ENCODE measurements around the gene CBLIF.
"Not testable (repeated sequence)": the region's sequence is repeated elsewhere in the genome, so short reads cannot be mapped to it uniquely, and the experiment has no call there.

CBLIF gene

GRCh38 chr11:59845399-59845798 is at the start of gene CBLIF:
TSS of gene CBLIF (minus strand) at chr11:59845499. CDS start at chr11:59845453, 46 bp downstream.
- no peak for DNase-seq (ENCODE audit: low spot score)

GRCh38 chr11:59894616-59895015 is 49.3 kb upstream of the CBLIF start:
- no peak for DNase-seq (ENCODE audit: low spot score)

- DNase-seq (ENCODE audit: low spot score), result no peak
Measured at GRCh38 chr11:59891781-59892181, 46.5 kb upstream of the CBLIF start.

GRCh38 chr11:59887156-59887555 is 41.9 kb upstream of the CBLIF start:
- not testable (repeated sequence) for DNase-seq (ENCODE audit: low spot score)

- no peak for DNase-seq (ENCODE audit: low spot score)
Measured at GRCh38 chr11:59883597-59883996, 38.3 kb upstream of the CBLIF start.

GRCh38 chr11:59879567-59879966 is 34.3 kb upstream of the CBLIF start:
- DNase-seq (ENCODE audit: low spot score), result no peak

- DNase-seq (ENCODE audit: low spot score), result no peak
Measured at GRCh38 chr11:59878575-59878974, 33.3 kb upstream of the CBLIF start, which contains the start of gene OOSP3. TSS of gene OOSP3 (plus strand) at chr11:59878782. CDS start at chr11:59878809, 27 bp downstream.

GRCh38 chr11:59877784-59878183 is 32.5 kb upstream of the CBLIF start:
- DNase-seq (ENCODE audit: low spot score), result no peak

GRCh38 chr11:59877325-59877724 is 32.0 kb upstream of the CBLIF start:
- DNase-seq (ENCODE audit: low spot score), result no peak

GRCh38 chr11:59875856-59876519 is 30.7 kb upstream of the CBLIF start:
- no peak for DNase-seq (ENCODE audit: low spot score)

GRCh38 chr11:59872076-59872475 is 26.8 kb upstream of the CBLIF start:
- DNase-seq (ENCODE audit: low spot score), result no peak

GRCh38 chr11:59867946-59868345 is 22.6 kb upstream of the CBLIF start:
- DNase-seq (ENCODE audit: low spot score), result no peak

- no peak for DNase-seq (ENCODE audit: low spot score)
Measured at GRCh38 chr11:59866836-59867235, 21.5 kb upstream of the CBLIF start.

- no peak for DNase-seq (ENCODE audit: low spot score)
Measured at GRCh38 chr11:59866397-59866796, 21.1 kb upstream of the CBLIF start, which contains the start of gene TCN1. TSS of gene TCN1 (minus strand) at chr11:59866487. CDS start at chr11:59866470, 17 bp downstream.

- DNase-seq (ENCODE audit: low spot score), result no peak
Measured at GRCh38 chr11:59865031-59865430, 19.7 kb upstream of the CBLIF start.

GRCh38 chr11:59862252-59862651 is 17.0 kb upstream of the CBLIF start:
- DNase-seq (ENCODE audit: low spot score), result no peak

- no peak for DNase-seq (ENCODE audit: low spot score)
Measured at GRCh38 chr11:59859673-59860072, 14.4 kb upstream of the CBLIF start.

- DNase-seq (ENCODE audit: low spot score), result no peak
Measured at GRCh38 chr11:59857439-59858434, 12.4 kb upstream of the CBLIF start.

- DNase-seq (ENCODE audit: low spot score), result no peak
Measured at GRCh38 chr11:59854871-59855270, 9.6 kb upstream of the CBLIF start.

GRCh38 chr11:59851416-59851815 is 6.1 kb upstream of the CBLIF start:
- not testable (repeated sequence) for DNase-seq (ENCODE audit: low spot score)

GRCh38 chr11:59849551-59849950 is 4.3 kb upstream of the CBLIF start:
- DNase-seq (ENCODE audit: low spot score), result not testable (repeated sequence)

- DNase-seq (ENCODE audit: low spot score), result no peak
Measured at GRCh38 chr11:59849129-59849528, 3.8 kb upstream of the CBLIF start.

GRCh38 chr11:59848439-59848838 is 3.1 kb upstream of the CBLIF start:
- DNase-seq (ENCODE audit: low spot score), result not testable (repeated sequence)

Data from hepatic stellate cell (primary cell).